ENCODE data around the gene TTF2.

DNA sequence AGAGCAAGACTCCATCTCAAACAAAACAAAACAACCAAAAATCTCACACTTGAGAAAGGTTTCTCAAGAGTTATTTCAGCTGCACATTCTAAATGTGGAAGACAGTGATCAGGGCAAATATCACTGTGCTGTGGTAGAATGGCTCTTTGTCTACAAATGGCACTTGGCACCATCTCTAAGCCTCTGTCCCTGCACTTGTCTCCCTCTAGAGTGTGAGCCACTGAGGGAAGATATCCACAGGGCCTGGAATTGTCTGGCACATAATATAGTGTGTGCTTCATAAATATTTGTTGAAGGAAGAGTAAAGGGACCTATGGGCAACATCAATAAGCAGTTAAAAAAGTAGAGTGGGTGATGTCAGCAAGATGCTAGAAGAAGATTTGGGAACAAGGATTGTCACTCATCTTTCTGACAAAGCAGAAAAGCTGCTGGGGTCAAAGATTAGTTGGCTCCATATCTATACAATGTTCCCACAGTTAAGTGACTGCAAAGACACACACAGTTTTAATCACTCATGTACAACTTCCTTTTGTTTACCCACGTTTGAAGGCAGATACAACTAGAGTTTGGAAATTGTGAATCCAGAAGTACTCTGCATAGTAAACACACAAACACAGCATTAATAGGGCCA, 39.5 kb upstream of the TTF2 start:
- TF ChIP-seq, protein P1, sequence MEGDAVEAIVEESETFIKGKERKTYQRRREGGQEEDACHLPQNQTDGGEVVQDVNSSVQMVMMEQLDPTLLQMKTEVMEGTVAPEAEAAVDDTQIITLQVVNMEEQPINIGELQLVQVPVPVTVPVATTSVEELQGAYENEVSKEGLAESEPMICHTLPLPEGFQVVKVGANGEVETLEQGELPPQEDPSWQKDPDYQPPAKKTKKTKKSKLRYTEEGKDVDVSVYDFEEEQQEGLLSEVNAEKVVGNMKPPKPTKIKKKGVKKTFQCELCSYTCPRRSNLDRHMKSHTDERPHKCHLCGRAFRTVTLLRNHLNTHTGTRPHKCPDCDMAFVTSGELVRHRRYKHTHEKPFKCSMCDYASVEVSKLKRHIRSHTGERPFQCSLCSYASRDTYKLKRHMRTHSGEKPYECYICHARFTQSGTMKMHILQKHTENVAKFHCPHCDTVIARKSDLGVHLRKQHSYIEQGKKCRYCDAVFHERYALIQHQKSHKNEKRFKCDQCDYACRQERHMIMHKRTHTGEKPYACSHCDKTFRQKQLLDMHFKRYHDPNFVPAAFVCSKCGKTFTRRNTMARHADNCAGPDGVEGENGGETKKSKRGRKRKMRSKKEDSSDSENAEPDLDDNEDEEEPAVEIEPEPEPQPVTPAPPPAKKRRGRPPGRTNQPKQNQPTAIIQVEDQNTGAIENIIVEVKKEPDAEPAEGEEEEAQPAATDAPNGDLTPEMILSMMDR (IDR thresholded peaks at IDR 0.05) = no peak
- no peak for TF ChIP-seq POLR2A (IDR thresholded peaks at IDR 0.05)
- TF ChIP-seq EP300 (IDR thresholded peaks at IDR 0.05) = no peak

All from ovary (tissue), 3 donors.